GM23338 (cell line): ENCODE data around the gene DACH1.

Experiments
- CREB1 ChIP-seq: fragments of 250-450 bp; sonication (Bioruptor Pico); IDR thresholded peaks from 2 replicates; pipeline ENCODE4 v1.5.0; 2020; ENCODE audit warnings: low read depth, mild to moderate bottlenecking, moderate library complexity
- CTCF ChIP-seq, 2 experiments: fragments of 200-600 bp in 1 of 2; sonication (generic) in 1 of 2; conservative IDR thresholded peaks; 2 replicates each; pipeline versions ENCODE4 v1.5.1 to v1.6.1; 2016 to 2017; ENCODE audit warnings: antibody characterized with exemption in 2 of 2, low read depth in 2 of 2, mild to moderate bottlenecking in 2 of 2, moderate library complexity in 1 of 2
- ETS1 ChIP-seq: IDR thresholded peaks from 2 replicates; pipeline ENCODE4 v1.6.1; 2016; ENCODE audit warnings: antibody characterized with exemption
- EZH2 ChIP-seq: fragments of 200-600 bp; sonication (generic); IDR thresholded peaks from one replicate; pipeline ENCODE4 v1.8.0; 2017; ENCODE audit warnings: antibody characterized with exemption, mild to moderate bottlenecking, low read depth; ENCODE audit not compliant: unreplicated experiment
- EZH2phosphoT487 ChIP-seq: fragments of 200-600 bp; sonication (generic); IDR thresholded peaks from one replicate; pipeline ENCODE4 v1.8.1; 2018; ENCODE audit warnings: antibody characterized with exemption; ENCODE audit not compliant: unreplicated experiment
- JUNB ChIP-seq: IDR thresholded peaks from one replicate; pipeline ENCODE4 v1.6.1; 2016; ENCODE audit warnings: antibody characterized with exemption; ENCODE audit not compliant: unreplicated experiment
- NANOG ChIP-seq: IDR thresholded peaks from 2 replicates; pipeline ENCODE4 v1.6.1; 2016; ENCODE audit warnings: antibody characterized with exemption, borderline replicate concordance
- POLR2AphosphoS5 ChIP-seq: IDR thresholded peaks from 2 replicates; pipeline ENCODE4 v1.6.1; 2016; ENCODE audit warnings: antibody characterized with exemption, low read depth
- REST ChIP-seq: IDR thresholded peaks from one replicate; pipeline ENCODE4 v1.6.1; 2018; ENCODE audit warnings: antibody characterized with exemption; ENCODE audit not compliant: unreplicated experiment
- ZNF331 ChIP-seq: fragments of 250-450 bp; sonication (Bioruptor Pico); IDR thresholded peaks from 2 replicates; pipeline ENCODE4 v1.5.0; 2020; ENCODE audit warnings: low read depth, mild to moderate bottlenecking, moderate library complexity

- TF ChIP-seq EZH2phosphoT487, result no peak
- TF ChIP-seq POLR2AphosphoS5, result no peak
- TF ChIP-seq CTCF (conservative IDR thresholded peaks at IDR 0.05; ENCODE audit: low read depth in 2 of 2), result no peak
- TF ChIP-seq REST, result no peak
- no peak for TF ChIP-seq CREB1 (CRISPR knock-in tag)
- TF ChIP-seq EZH2, result peak; percentile 22
- TF ChIP-seq JUNB, result no peak
- no peak for TF ChIP-seq ZNF331
- TF ChIP-seq NANOG, result no peak
- TF ChIP-seq ETS1, result no peak
Measured at GRCh38 chr13:71867131-71867814, at the start of gene DACH1.
